Erythroblast (primary cell): Measurements from ENCODE around the gene SLC9A1.

ENCODE experiments used
- GATA1 ChIP-seq: IDR thresholded peaks from 2 replicates; pipeline ENCODE4 v1.6.1; 2011; ENCODE audit warnings: low read depth, mild to moderate bottlenecking, control low read depth, low read length, moderate library complexity
- POLR2A ChIP-seq: IDR thresholded peaks from 2 replicates; pipeline ENCODE4 v1.6.1; 2011; ENCODE audit warnings: mild to moderate bottlenecking, low read length

- TF ChIP-seq POLR2A (no peak), GATA1 (no peak)
These were observed 6.3 kb downstream of the SLC9A1 start for GRCh38 chr1:27148591-27148990.
